GM12874 (cell line): ENCODE measurements around the gene MAP2K2.

Experiments used
- TF ChIP-seq, protein P1 (sequence below): IDR thresholded peaks from 2 replicates; pipeline ENCODE4 v1.5.1; 2011; ENCODE audit warnings: low read depth, mild to moderate bottlenecking, control low read depth, low read length, moderate library complexity; ENCODE audit not compliant: insufficient read depth

The MAP2K2 gene

DNA sequence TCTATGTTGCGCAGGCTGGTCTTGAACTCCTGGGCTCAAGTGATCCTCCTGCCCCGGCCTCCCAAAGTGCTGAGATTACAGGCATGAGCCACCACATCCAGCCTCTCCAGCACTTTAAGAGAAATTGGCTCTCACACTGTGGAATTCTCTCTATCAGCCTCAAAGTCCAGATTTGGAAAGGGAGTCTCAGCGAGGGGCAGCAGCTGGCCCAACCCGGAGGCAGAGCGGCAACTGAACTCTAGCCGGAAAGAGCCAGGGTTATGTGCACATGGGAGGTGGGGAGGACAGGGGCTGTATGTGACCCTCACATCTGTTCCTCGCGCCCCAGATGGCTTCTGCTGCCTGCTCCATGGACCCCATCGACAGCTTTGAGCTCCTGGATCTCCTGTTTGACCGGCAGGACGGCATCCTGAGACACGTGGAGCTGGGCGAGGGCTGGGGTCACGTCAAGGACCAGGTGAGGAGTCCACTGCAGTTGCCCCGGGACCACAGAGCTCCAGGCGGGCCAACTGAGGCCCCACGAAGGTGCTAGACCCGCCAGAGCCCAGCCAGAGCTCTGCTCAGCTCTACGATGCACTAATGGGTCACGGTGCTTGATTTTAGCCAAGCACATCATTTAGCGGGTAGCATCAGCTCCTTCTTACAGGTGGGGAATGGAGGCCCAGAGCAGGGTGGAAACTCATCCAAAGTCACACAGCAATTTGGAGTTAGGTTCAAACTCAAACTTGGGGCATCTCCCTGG is 30.8 kb upstream of the MAP2K2 start:
- TF ChIP-seq, protein P1, sequence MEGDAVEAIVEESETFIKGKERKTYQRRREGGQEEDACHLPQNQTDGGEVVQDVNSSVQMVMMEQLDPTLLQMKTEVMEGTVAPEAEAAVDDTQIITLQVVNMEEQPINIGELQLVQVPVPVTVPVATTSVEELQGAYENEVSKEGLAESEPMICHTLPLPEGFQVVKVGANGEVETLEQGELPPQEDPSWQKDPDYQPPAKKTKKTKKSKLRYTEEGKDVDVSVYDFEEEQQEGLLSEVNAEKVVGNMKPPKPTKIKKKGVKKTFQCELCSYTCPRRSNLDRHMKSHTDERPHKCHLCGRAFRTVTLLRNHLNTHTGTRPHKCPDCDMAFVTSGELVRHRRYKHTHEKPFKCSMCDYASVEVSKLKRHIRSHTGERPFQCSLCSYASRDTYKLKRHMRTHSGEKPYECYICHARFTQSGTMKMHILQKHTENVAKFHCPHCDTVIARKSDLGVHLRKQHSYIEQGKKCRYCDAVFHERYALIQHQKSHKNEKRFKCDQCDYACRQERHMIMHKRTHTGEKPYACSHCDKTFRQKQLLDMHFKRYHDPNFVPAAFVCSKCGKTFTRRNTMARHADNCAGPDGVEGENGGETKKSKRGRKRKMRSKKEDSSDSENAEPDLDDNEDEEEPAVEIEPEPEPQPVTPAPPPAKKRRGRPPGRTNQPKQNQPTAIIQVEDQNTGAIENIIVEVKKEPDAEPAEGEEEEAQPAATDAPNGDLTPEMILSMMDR: no peak

DNA sequence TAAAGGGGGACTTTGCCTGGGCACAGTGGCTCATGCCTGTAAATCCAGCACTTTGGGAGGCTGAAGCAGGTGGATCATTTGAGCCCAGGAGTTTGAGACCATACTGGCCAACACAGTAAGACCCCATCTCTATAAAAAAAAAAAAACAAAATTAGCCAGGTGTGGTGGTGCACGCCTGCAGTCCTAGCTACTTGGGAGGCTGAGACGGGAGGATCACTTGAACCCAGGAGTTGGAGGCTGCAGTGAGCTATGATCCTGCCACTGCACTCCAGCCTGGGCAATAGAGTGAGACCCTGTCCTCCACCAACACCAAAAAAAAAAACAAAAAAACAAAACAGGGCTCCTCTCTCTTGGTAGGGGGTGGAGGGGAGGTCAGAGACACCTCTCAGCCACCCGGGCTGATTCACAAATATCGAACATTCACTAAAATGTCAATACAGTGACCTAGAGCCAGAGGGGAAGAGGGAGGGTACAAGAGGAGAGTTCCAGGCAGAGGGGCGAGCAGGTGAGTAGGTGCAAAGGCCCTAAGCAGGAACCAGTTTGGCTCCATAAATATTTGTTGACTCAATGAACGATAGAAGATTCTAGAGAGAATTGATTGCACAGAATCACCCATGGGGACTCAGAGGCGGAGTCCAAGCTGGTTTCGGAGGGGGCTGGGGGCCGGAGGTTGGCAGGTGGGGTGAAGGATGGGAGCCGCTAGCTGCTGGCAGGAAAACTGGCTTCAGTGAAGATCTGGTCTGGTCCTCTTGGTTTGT is 28.5 kb upstream of the MAP2K2 start:
- TF ChIP-seq, protein P1: no peak

DNA sequence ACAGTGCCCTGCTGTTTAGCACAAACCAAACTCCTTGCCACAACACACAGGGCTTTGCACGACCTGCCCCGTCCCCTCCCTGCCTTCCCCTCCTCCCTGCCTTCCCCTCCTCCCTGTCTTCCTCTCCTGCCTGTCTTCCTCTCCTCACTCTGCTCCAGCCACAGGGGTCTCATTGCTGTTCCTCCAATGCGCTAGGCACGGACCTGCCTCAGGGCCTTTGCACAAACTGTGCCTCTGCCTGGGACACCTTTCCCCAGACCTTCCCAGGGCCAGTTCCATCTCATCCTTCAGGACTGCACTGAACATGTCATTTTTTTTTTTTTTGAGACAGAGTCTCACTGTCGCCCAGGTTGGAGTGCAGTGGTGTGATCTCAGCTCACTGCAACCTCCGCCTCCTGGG is 27.7 kb upstream of the MAP2K2 start:
- TF ChIP-seq, protein P1: no peak

DNA sequence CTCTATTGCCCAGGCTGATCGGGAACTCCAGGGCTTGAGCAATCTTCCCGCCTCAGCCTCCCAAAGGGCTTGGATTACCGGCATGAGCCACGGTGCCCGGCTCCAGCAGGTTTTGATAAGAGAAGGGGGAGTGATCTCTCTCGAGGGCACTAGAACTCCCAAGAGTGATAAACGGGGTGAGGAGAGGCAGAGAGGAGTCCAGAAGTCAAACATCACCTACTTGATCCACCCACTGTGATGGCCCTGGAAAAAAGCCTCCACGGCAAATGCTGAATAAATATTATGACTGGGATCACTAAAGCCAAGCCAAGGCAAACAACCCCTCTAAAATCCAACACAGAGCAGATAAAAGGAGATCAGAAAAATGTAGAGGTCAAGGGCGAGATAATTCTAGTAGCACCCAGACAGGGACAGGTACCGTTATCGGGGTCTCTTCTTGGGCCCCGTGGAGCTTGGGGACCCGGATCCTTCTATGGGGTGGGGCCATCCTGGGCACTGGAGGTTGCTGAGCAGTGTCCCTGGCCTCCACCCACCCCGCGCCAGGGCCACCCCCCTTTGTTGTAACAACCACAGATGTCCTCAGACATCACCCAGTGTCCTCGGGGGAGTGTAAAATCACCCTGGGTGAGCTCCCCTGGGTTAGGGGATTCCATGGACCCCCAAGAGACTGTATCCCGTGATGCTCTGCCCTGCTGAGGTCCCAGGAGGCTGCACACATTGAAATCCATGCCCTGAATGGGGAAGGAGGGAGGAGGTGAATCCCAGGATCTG is 25.8 kb upstream of the MAP2K2 start:
- TF ChIP-seq, protein P1: no peak

DNA sequence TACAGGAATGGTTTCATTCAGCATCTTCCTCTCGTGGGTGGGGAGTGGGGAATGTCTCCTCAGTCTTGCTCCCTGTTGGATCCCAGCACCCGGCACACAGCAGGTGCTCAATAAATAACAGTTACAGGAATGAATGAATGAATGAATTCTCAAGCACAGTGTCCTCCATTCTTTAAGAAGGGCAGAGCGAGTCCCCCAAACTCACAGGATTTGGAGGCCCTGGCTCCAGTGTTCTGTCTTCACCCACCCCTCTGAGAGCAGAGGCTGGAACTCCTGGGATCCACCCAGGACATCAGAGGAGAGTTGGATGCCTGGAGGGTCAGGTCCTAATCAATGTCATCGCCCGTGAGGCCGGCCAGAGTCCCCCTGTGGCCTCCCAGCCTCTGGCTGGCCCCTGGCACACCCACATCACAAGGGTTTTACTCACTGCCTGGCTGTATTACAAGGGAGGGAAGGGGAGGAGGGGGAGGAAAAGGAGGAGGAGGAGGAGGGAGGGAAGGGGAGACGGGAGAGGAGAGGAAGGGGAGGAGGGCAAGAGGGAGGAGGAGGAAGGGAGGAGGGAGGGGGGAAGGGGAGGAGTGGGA is 20.8 kb upstream of the MAP2K2 start:
- TF ChIP-seq, protein P1: no peak

DNA sequence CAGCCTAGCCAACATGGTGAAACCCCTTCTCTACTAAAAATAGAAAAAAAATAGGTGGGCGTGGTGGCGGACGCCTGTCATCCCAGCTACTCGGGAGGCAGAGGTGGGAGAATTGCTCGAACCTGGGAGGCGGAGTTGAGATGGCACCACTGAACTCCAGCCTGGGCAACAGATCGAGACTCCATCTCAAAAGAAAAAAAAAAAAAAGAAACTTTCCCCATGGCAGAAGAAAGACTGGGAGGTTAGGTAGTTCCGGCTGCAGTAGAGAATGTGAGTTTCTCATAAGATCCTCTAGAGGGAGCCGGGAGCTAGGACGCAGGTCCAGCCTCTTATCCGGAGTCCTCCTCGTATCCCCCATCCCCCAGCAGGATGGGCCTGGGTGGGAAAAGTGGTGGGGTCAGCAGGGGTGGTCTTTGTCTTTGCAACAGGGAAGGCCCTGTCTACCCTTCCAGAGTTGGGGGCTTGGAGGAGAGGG is 16.4 kb upstream of the MAP2K2 start:
- TF ChIP-seq, protein P1: peak; percentile 78
